ENCODE results near the gene FIGNL2. TPM values are rescaled to one million over a fixed set of nuclear protein-coding genes. Genes with fewer than 3 reads are reported as not detected.

Gene FIGNL2
- total and polyA plus RNA-seq, 2 of the 13 experiments (the other 11 are each of a cell fraction or from before 2014, with no cell fraction given), result 0.82 to 1.00 TPM

GRCh38 chr12:51829641-51830040 is 18.9 kb downstream of the FIGNL2 start:
- Histone ChIP-seq H3K27ac (ENCODE audit: extremely low read length, insufficient read depth, low read length) (no peak overlapping the region), H3K79me2 (ENCODE audit: insufficient read depth, low read length) (no peaks in the 10 kb centered on the region), H3K4me1 (ENCODE audit: insufficient read depth, low read length) (peaks cover 14% of the 10 kb centered on the region), H3K9ac (ENCODE audit: insufficient read depth, low read depth, low read length) (no peak overlapping the region), H4K20me1 (ENCODE audit: insufficient read depth, low read length) (no peaks in the 10 kb centered on the region), H3K27me3 (ENCODE audit: control insufficient read depth in 1 of 2, insufficient read depth in 2 of 2, low read length in 2 of 2) (no peaks in the 10 kb centered on the region; a peak in 1 of 5 replicates), H2AFZ (ENCODE audit: low read length) (no peak overlapping the region), H3K36me3 (replicated peaks in 1 of 2; ENCODE audit: control insufficient read depth in 1 of 2, insufficient read depth in 2 of 2, low read length in 2 of 2) (no peaks in the 10 kb centered on the region), H3K4me3 (replicated peaks in 1 of 3; ENCODE audit: insufficient read depth in 1 of 3, low read depth in 2 of 3, low read length in 3 of 3) (no peak overlapping the region), H3K9me3 (ENCODE audit: low read length) (no peaks in the 10 kb centered on the region), H3K4me2 (ENCODE audit: low read depth, low read length) (no peak overlapping the region)
- ChIA-PET CTCF (ENCODE audit: low intra/inter-chr PET ratio, low total read pairs) (no interaction called here), POLR2A (interaction anchor here (0.7 kb wide), 1 partner anchor 10 kb away, joined by 4 read pairs; no protein-coding TSS in a partner anchor)
- ATAC-seq, result no peak
- no peak for DNase-seq (ENCODE audit: low spot score)
- FAIRE-seq, result no peak
- intact Hi-C loops (cut with micrococcal nuclease; ENCODE audit: unreplicated experiment), result no loop called here
- no peak for TF ChIP-seq ATF1 (CRISPR knock-in tag; IDR thresholded peaks at IDR 0.05)
- no peak for TF ChIP-seq ZNF672 (CRISPR knock-in tag; IDR thresholded peaks at IDR 0.05)
- TF ChIP-seq SRSF1 (optimal IDR thresholded peaks at IDR 0.05; ENCODE audit: low read depth, low read length), result no peak
- TF ChIP-seq HBP1 (CRISPR knock-in tag; IDR thresholded peaks at IDR 0.05; ENCODE audit: low read depth), result no peak
- no peak for TF ChIP-seq ARNT2 (CRISPR knock-in tag; IDR thresholded peaks at IDR 0.05; ENCODE audit: low read depth)
- no peak for TF ChIP-seq MAZ (IDR thresholded peaks at IDR 0.05; ENCODE audit: borderline replicate concordance, low read depth, low read length)
- no peak for TF ChIP-seq MAZ (CRISPR knock-in tag; IDR thresholded peaks at IDR 0.05; ENCODE audit: low read depth)
- TF ChIP-seq SOX6 (IDR thresholded peaks at IDR 0.05), result no peak
- TF ChIP-seq SOX6 (CRISPR knock-in tag; IDR thresholded peaks at IDR 0.05), result no peak
- TF ChIP-seq AKAP8 (CRISPR knock-in tag; IDR thresholded peaks at IDR 0.05), result no peak
- TF ChIP-seq ZNF33B (CRISPR knock-in tag; IDR thresholded peaks at IDR 0.05), result no peak
- no peak for TF ChIP-seq ZNF24 (IDR thresholded peaks at IDR 0.05)
- TF ChIP-seq ZSCAN25 (CRISPR knock-in tag; IDR thresholded peaks at IDR 0.05), result no peak
- no peak for TF ChIP-seq ZNF567 (CRISPR knock-in tag; IDR thresholded peaks at IDR 0.05; ENCODE audit: borderline replicate concordance)
- TF ChIP-seq FOSL1 (CRISPR knock-in tag; IDR thresholded peaks at IDR 0.05; ENCODE audit: borderline replicate concordance), result no peak
- TF ChIP-seq ZNF644 (CRISPR knock-in tag; IDR thresholded peaks at IDR 0.05; ENCODE audit: low read depth), result no peak
- no peak for TF ChIP-seq ZGPAT (CRISPR knock-in tag; IDR thresholded peaks at IDR 0.05)
- no peak for TF ChIP-seq TBL1XR1 (IDR thresholded peaks at IDR 0.05; ENCODE audit: borderline replicate concordance, low read length, partially characterized antibody)
- no TSS peak for BruUV-seq (replicated peaks)
- in situ Hi-C loops (cut with HindIII; ENCODE audit: extremely low pct_ligation_motif_present, low pct_unique_long_range_greater_than_20kb), result no loop called here
- WGBS (ENCODE audit: low lambda C conversion rate), result 65% methylated on average over 1 of the region's 1 CpG

Measured in HepG2 (cell line).